HEK293T (cell line): ENCODE results near the gene PAQR7.

Source experiments
- ELF4 ChIP-seq: fragments of 450-650 bp; IDR thresholded peaks from 2 replicates; pipeline ENCODE4 v1.6.1; 2017; ENCODE audit warnings: antibody characterized with exemption
- FOXM1 ChIP-seq: fragments of 450-650 bp; IDR thresholded peaks from 2 replicates; pipeline ENCODE4 v1.6.1; 2017; ENCODE audit warnings: mild to moderate bottlenecking, borderline replicate concordance
- L3MBTL2 ChIP-seq: fragments of 450-650 bp; conservative IDR thresholded peaks from 2 replicates; pipeline ENCODE4 v1.6.1; 2016; ENCODE audit warnings: mild to moderate bottlenecking
- LEF1 ChIP-seq: fragments of 450-650 bp; IDR thresholded peaks from 2 replicates; pipeline ENCODE4 v1.6.1; 2017; ENCODE audit warnings: mild to moderate bottlenecking, borderline replicate concordance
- NFRKB ChIP-seq: fragments of 450-650 bp; IDR thresholded peaks from 2 replicates; pipeline ENCODE4 v1.6.1; 2016; ENCODE audit warnings: mild to moderate bottlenecking, moderate library complexity
- TF ChIP-seq, protein P1 (sequence below): fragments of 450-650 bp; IDR thresholded peaks from 2 replicates; pipeline ENCODE4 v1.6.1; 2016

GRCh38 chr1:25897754-25898153, 22.2 kb upstream of the PAQR7 start:
- TF ChIP-seq FOXM1, result no peak
- no peak for TF ChIP-seq ELF4
- TF ChIP-seq L3MBTL2, result no peak
- no peak for TF ChIP-seq LEF1
- TF ChIP-seq NFRKB, result no peak
- TF ChIP-seq, protein P1, sequence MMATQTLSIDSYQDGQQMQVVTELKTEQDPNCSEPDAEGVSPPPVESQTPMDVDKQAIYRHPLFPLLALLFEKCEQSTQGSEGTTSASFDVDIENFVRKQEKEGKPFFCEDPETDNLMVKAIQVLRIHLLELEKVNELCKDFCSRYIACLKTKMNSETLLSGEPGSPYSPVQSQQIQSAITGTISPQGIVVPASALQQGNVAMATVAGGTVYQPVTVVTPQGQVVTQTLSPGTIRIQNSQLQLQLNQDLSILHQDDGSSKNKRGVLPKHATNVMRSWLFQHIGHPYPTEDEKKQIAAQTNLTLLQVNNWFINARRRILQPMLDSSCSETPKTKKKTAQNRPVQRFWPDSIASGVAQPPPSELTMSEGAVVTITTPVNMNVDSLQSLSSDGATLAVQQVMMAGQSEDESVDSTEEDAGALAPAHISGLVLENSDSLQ, result no peak
